Body of pancreas (tissue), 4 donors: Measurements from ENCODE around the gene LCK.

Source experiments
- CTCF ChIP-seq, 7 experiments: fragments of 450-650 bp in 4 of 7; fragments of 200-600 bp in 3 of 7; sonication (generic) in 3 of 7; IDR thresholded peaks; one replicate each; pipeline ENCODE4 v1.5.1; 2016 to 2019; ENCODE audit warnings: antibody characterized with exemption in 7 of 7
- POLR2A ChIP-seq, 3 donors: fragments of 450-650 bp; IDR thresholded peaks; one replicate each; pipeline ENCODE4 v1.6.1; 2016; ENCODE audit warnings: antibody characterized with exemption in 3 of 3, mild to moderate bottlenecking in 2 of 3

GRCh38 chr1:32223683-32224082 lies 27.4 kb upstream of the LCK start:
- TF ChIP-seq CTCF (IDR thresholded peaks at IDR 0.05) (peak in 1 of 7 experiments; percentile 4), POLR2A (IDR thresholded peaks at IDR 0.05) (no peak)
